Lung (tissue), 12 donors: Measurements from ENCODE around the gene ELP4. TPM values are rescaled to one million over a fixed set of nuclear protein-coding genes. Genes with fewer than 3 reads are reported as not detected.
"Not testable (repeated sequence)": the region's sequence is repeated elsewhere in the genome, so short reads cannot be mapped to it uniquely, and the experiment has no call there.

Source experiments
- ATAC-seq: fragments of 200-7000 bp; cut with Tn5 transposase; one replicate; pipeline ENCODE4 v1.9.1; 2020; ENCODE audit warnings: moderate number of reproducible peaks; ENCODE audit not compliant: insufficient read depth, low FRiP score
- DNase-seq, 3 donors: peaks; one replicate each; pipeline ENCODE4 v3.0.0-alpha.2; 2013 to 2017
- H3K27ac ChIP-seq, 2 donors: one replicate each; pipeline ENCODE4 v1.5.1; 2013; ENCODE audit warnings: mild to moderate bottlenecking in 2 of 2, moderate library complexity in 2 of 2, control low read depth in 1 of 2, inconsistent platforms in 1 of 2, low read depth in 1 of 2, low read length in 1 of 2
- H3K27me3 ChIP-seq, 3 donors: one replicate each; pipeline ENCODE4 v1.5.1; 2013; ENCODE audit warnings: low read length in 2 of 3; ENCODE audit not compliant: control insufficient read depth in 3 of 3, insufficient read depth in 3 of 3
- H3K36me3 ChIP-seq, 4 donors: one replicate each; pipeline ENCODE4 v1.5.1; 2013; ENCODE audit warnings: low read length in 4 of 4, mild to moderate bottlenecking in 1 of 4, moderate library complexity in 1 of 4; ENCODE audit not compliant: control insufficient read depth in 4 of 4, insufficient read depth in 4 of 4
- H3K4me1 ChIP-seq, 5 donors: one replicate each; pipeline ENCODE4 v1.5.1; 2013; ENCODE audit warnings: low read length in 5 of 5, mild to moderate bottlenecking in 2 of 5, moderate library complexity in 1 of 5; ENCODE audit not compliant: control insufficient read depth in 5 of 5, insufficient read depth in 5 of 5
- H3K4me3 ChIP-seq: one replicate; pipeline ENCODE4 v1.5.1; 2013; ENCODE audit warnings: mild to moderate bottlenecking, control low read depth, moderate library complexity
- H3K9ac ChIP-seq, 2 donors: one replicate each; pipeline ENCODE4 v1.5.1; 2013; ENCODE audit warnings: low read length in 2 of 2, control low read depth in 1 of 2; ENCODE audit not compliant: insufficient read depth in 1 of 2
- H3K9me3 ChIP-seq, 4 donors: one replicate each; pipeline ENCODE4 v1.5.1; 2013; ENCODE audit warnings: low read length in 3 of 4, mild to moderate bottlenecking in 1 of 4, moderate library complexity in 1 of 4; ENCODE audit not compliant: control insufficient read depth in 4 of 4, insufficient read depth in 3 of 4
- CTCF ChIP-seq: IDR thresholded peaks from 2 replicates; pipeline ENCODE4 v1.5.1; 2012; ENCODE audit warnings: mild to moderate bottlenecking; ENCODE audit errors: control extremely low read depth, extremely low read depth
- WGBS, 2 donors: extraction: QIAGEN DNeasy Blood & Tissue Kit; methylation state at CpG; one replicate each; pipeline ENCODE4 v1.1.7; 2013; 5-methylcytosine and 5-hydroxymethylcytosine counted together
- polyA plus RNA-seq, 2 donors: library from polyadenylated mRNA; stranded (reverse); fragments of 200-250 nt; gene quantifications; one replicate each; pipeline ENCODE4 v1.2.1, GENCODE V29; 2013
- total RNA-seq, 2 donors: library from RNA; depleted of rRNA in 1 of 2; stranded (reverse); fragments of >200 nt in 1 of 2; gene quantifications; one replicate each; pipeline ENCODE4 v1.2.1, GENCODE V29; 2014 to 2021
- donor health status: control.
- donor health status: control.
- donor health status: Bipolar disorder and iron deficiency.
- donor health status: healthy.
- donor health status: DM: yes; HTN: yes; CAD: no.

The ELP4 gene
- total and polyA plus RNA-seq, 4 donors = 7.7 to 47.8 (median 13.7) TPM

DNA sequence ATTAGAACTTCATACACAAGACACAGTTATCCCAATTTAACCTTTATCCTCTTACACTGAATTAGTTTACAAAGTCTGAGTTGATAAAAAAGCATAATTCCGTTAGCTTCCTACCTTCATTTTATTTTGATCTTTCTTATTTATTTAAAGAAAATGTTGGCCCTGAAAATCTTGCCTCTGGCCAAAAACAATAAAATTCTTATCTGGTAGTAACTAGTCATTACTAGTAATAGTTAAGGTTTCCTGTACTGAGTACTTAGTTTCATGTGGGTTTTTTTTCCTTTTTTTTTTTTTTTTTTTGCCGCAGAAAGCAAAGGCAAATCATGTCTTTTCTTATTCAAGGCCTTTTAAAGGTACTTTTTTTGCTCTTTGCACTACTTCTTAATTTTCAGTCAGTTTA lies 180.9 kb downstream of the ELP4 start:
- TF ChIP-seq CTCF = no peak
- Histone ChIP-seq H3K27me3 (no peaks in the 10 kb centered on the region), H3K9ac (no peak overlapping the region), H3K4me3 (no peak overlapping the region), H3K36me3 (no peaks in the 10 kb centered on the region), H3K27ac (no peak overlapping the region), H3K4me1 (no peaks in the 10 kb centered on the region), H3K9me3 (no peaks in the 10 kb centered on the region)
- WGBS, 2 donors = 87 to 92% methylated on average over 2 of the region's 2 CpGs
- DNase-seq = no peak
- ATAC-seq = no peak

DNA sequence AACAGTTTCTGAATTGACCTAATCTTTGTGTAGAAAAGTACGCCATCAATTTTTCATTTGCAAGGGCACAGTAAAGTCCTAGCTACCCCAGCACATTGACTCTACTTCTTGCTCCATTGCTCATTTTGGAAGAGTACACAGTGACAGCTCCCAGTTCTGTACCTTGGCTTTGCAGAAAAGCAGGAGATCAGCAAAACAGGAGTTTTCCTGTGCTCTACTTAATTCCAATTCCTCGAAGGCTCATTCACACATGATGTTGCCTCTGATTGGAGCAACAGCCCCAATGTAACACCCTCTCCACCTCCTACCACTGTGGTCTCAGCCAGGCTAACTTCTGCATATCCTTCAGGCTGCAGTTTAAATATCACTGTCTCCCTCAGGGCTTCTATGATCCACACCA lies 182.9 kb downstream of the ELP4 start:
- no peak for TF ChIP-seq CTCF
- no peaks in the 10 kb centered on the region for H3K4me1 ChIP-seq
- no peak for ATAC-seq
- H3K27ac ChIP-seq = no peak overlapping the region
- H3K27me3 ChIP-seq = no peaks in the 10 kb centered on the region
- H3K9me3 ChIP-seq = no peaks in the 10 kb centered on the region
- no peak for DNase-seq
- H3K36me3 ChIP-seq = no peaks in the 10 kb centered on the region
- no peak overlapping the region for H3K9ac ChIP-seq
- H3K4me3 ChIP-seq = no peak overlapping the region
- WGBS, 2 donors = 93 to 95% methylated on average over 2 of the region's 2 CpGs

GRCh38 chr11:31697049-31697448 lies 187.5 kb downstream of the ELP4 start:
- WGBS, 2 donors = 79 to 82% methylated on average over 1 of the region's 1 CpG
- H3K4me3 ChIP-seq, H3K9me3 ChIP-seq, H3K9ac ChIP-seq, H3K36me3 ChIP-seq, H3K27me3 ChIP-seq, H3K27ac ChIP-seq, DNase-seq, ATAC-seq, H3K4me1 ChIP-seq: not testable (repeated sequence)

DNA sequence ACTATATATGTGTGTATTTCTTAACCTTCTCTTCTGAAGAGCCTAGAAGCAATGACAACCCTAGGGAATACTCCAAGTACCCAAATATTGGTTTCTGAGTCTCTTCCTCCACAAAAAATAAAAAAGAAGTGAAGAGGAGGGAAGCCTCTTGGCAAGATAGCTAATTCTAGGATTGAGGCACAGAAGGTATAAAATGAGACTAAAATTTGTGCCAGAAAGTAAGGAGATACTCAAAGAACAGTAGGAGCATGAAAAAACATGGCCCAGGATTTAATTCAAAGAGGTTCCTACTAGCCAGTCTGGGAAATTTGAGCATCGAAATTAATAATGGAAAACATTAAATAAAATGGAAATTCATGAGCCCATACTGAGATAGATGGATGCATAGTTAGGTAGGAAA lies 189.5 kb downstream of the ELP4 start:
- Histone ChIP-seq H3K4me3 (no peak overlapping the region), H3K9me3 (no peaks in the 10 kb centered on the region), H3K27ac (no peak overlapping the region), H3K27me3 (no peaks in the 10 kb centered on the region), H3K36me3 (no peaks in the 10 kb centered on the region), H3K9ac (no peak overlapping the region), H3K4me1 (no peaks in the 10 kb centered on the region)
- 97 to 100% methylated on average over 1 of the region's 1 CpG for WGBS, 2 donors
- no peak for TF ChIP-seq CTCF
- ATAC-seq (no peak), DNase-seq (no peak)
